AG04450 (cell line): ENCODE results near the gene CD248. TPM values are rescaled to one million over a fixed set of nuclear protein-coding genes. Genes with fewer than 3 reads are reported as not detected.
A peak's percentile ranks its signal among the peaks of the same experiment; 100 is the strongest.

Experiments
- CTCF ChIA-PET: fragments of 300-600, 350-600 bp; formaldehyde crosslinking; extraction: SDS; loops from one replicate; lab custom pipeline; 2022; ENCODE audit warnings: antibody characterized with exemption, inconsistent platforms; lab: Charles Lee
- POLR2A ChIA-PET: fragments of 350-600 bp; formaldehyde crosslinking; extraction: SDS; loops from one replicate; lab custom pipeline; 2021; ENCODE audit warnings: antibody characterized with exemption, inconsistent platforms; lab: Yijun Ruan, JAX
- DNase-seq: peaks from one replicate; pipeline ENCODE4 v3.0.0-alpha.2; 2011; ENCODE audit warnings: low read depth, low spot score
- H3K27ac ChIP-seq: one replicate; pipeline ENCODE4 v1.5.1; 2012; ENCODE audit warnings: low read depth, low read length, control low read depth
- H3K27me3 ChIP-seq: one replicate; pipeline ENCODE4 v1.6.0; 2012; ENCODE audit warnings: low read length; ENCODE audit not compliant: control insufficient read depth, insufficient read depth
- H3K4me3 ChIP-seq: 2 replicates; pipeline ENCODE4 v1.5.1; 2011; ENCODE audit warnings: mild to moderate bottlenecking, low read depth, low read length, control low read depth
- H3K9me3 ChIP-seq: 2 replicates; pipeline ENCODE4 v1.5.1; 2012; ENCODE audit warnings: low read length; ENCODE audit not compliant: control insufficient read depth, insufficient read depth
- polyA plus RNA-seq: library from polyadenylated mRNA; depleted of rRNA; stranded (reverse); fragments of >200 nt; gene quantifications from 2 replicates; pipeline ENCODE4 v1.2.3, GENCODE V29; 2011
- TF ChIP-seq, protein P1 (sequence below): IDR thresholded peaks from 2 replicates; pipeline ENCODE4 v1.5.1; 2011; ENCODE audit warnings: low read depth, low read length, control low read depth, inconsistent platforms

The CD248 gene
- polyA plus RNA-seq, 1 experiment = 105 TPM

- peak within 1 kb of the TSS; percentile 65 for H3K27ac ChIP-seq
- peak; percentile 87 for DNase-seq
- TF ChIP-seq, protein P1, sequence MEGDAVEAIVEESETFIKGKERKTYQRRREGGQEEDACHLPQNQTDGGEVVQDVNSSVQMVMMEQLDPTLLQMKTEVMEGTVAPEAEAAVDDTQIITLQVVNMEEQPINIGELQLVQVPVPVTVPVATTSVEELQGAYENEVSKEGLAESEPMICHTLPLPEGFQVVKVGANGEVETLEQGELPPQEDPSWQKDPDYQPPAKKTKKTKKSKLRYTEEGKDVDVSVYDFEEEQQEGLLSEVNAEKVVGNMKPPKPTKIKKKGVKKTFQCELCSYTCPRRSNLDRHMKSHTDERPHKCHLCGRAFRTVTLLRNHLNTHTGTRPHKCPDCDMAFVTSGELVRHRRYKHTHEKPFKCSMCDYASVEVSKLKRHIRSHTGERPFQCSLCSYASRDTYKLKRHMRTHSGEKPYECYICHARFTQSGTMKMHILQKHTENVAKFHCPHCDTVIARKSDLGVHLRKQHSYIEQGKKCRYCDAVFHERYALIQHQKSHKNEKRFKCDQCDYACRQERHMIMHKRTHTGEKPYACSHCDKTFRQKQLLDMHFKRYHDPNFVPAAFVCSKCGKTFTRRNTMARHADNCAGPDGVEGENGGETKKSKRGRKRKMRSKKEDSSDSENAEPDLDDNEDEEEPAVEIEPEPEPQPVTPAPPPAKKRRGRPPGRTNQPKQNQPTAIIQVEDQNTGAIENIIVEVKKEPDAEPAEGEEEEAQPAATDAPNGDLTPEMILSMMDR = peak; percentile 13
- POLR2A ChIA-PET = interaction anchor here (0.6 to 2.1 kb wide), 6 partner anchors 9 to 175 kb away, joined by 3 to 13 read pairs (median 4); partner anchors contain the start of genes CD248, RIN1 and YIF1A
- H3K9me3 ChIP-seq = peaks cover 3% of the 10 kb centered on the region; the same call in 1 of the 2 replicates
- H3K27me3 ChIP-seq = no peaks in the 10 kb centered on the region
- CTCF ChIA-PET = interaction anchor here (0.8 to 2.1 kb wide), 11 partner anchors 9 to 94 kb away, joined by 3 to 12 read pairs (median 4); partner anchors contain the start of genes MRPL11 and RIN1
- peak within 1 kb of the TSS; percentile 99 for H3K4me3 ChIP-seq
These were observed 27.9 kb upstream of the CD248 start, which contains the start of gene BRMS1 for GRCh38 chr11:66344550-66345315. Gene BRMS1, minus strand, starts transcription at chr11:66345104. Its CDS starts 2,870 bp downstream, at chr11:66342234.

DNA sequence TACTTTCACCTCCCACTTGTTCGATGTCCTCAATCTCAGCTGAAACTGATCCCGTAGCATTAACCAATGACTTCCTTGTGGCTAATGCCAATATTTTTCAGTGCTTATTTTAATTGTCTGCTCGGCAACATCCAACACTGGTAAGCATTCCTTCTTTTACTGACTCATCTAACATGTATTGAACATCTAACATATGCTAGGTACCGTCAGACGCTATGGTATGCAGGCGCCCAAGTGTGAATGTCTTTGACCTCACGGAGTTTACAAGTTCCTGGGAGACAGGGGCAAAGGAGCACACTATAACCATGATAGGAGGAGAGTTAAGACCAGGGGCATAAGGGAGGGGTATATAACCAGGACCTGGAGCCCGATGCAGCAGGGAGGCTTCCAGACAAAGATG, 26.3 kb upstream of the CD248 start:
- H3K27ac ChIP-seq = no peak overlapping the region
- peaks cover 3% of the 10 kb centered on the region; the same call in 1 of the 2 replicates for H3K9me3 ChIP-seq
- H3K27me3 ChIP-seq = no peaks in the 10 kb centered on the region
- TF ChIP-seq, protein P1 = no peak
- ChIA-PET CTCF (interaction anchor here (0.8 kb wide), 1 partner anchor 43 kb away, joined by 3 read pairs; no protein-coding TSS in a partner anchor), POLR2A (no interaction called here)
- no peak for DNase-seq
- H3K4me3 ChIP-seq = 0 out of 2 replicates have a peak overlapping the region, but pooled peaks have one; percentile 99

GRCh38 chr11:66341502-66342126, 24.8 kb upstream of the CD248 start:
- POLR2A ChIA-PET = no interaction called here
- DNase-seq = no peak
- CTCF ChIA-PET = no interaction called here

GRCh38 chr11:66340596-66341501, 24.0 kb upstream of the CD248 start:
- H3K9me3 ChIP-seq = peaks cover 3% of the 10 kb centered on the region; the same call in 1 of the 2 replicates

More at GRCh38 chr11:66341502-66342126, 24.8 kb upstream of the CD248 start:
- Histone ChIP-seq H3K27me3 (no peaks in the 10 kb centered on the region), H3K4me3 (no peak overlapping the region), H3K27ac (no peak overlapping the region), H3K9me3 (peaks cover 3% of the 10 kb centered on the region; the same call in 1 of the 2 replicates)
- TF ChIP-seq, protein P1 = no peak

More at GRCh38 chr11:66340596-66341501, 24.0 kb upstream of the CD248 start:
- POLR2A ChIA-PET = no interaction called here
- DNase-seq = no peak
- CTCF ChIA-PET = interaction anchor here (1.2 to 1.5 kb wide), 2 partner anchors 12 to 29 kb away, joined by 3 read pairs; no protein-coding TSS in a partner anchor
- TF ChIP-seq, protein P1 = no peak
- no peak overlapping the region for H3K27ac ChIP-seq
- no peaks in the 10 kb centered on the region for H3K27me3 ChIP-seq
- H3K4me3 ChIP-seq = no peak overlapping the region
